Parathyroid adenoma (tissue), 2 donors: ENCODE results near the gene EGFLAM.
A peak's percentile ranks its signal among the peaks of the same experiment; 100 is the strongest.

Experiments used
- H2AFZ ChIP-seq: fragments of 300-600 bp; sonication (generic); one replicate; pipeline ENCODE4 v1.7.0; 2017; ENCODE audit warnings: antibody characterized with exemption, mild to moderate bottlenecking
- H3K27ac ChIP-seq: fragments of 300-600 bp; sonication (generic); one replicate; pipeline ENCODE4 v1.7.0; 2017
- H3K27me3 ChIP-seq: fragments of 300-600 bp; sonication (generic); one replicate; pipeline ENCODE4 v1.7.0; 2017; ENCODE audit warnings: low read length; ENCODE audit not compliant: control insufficient read depth, insufficient read depth
- H3K36me3 ChIP-seq: fragments of 300-600 bp; sonication (generic); one replicate; pipeline ENCODE4 v1.7.0; 2017; ENCODE audit warnings: low read length; ENCODE audit not compliant: control insufficient read depth, insufficient read depth
- H3K4me1 ChIP-seq: fragments of 300-600 bp; sonication (generic); one replicate; pipeline ENCODE4 v1.7.0; 2017; ENCODE audit warnings: control low read depth
- H3K4me2 ChIP-seq: fragments of 300-600 bp; sonication (generic); one replicate; pipeline ENCODE4 v1.7.0; 2017; ENCODE audit warnings: low read length
- H3K4me3 ChIP-seq: fragments of 300-600 bp; sonication (generic); one replicate; pipeline ENCODE4 v1.7.0; 2017; ENCODE audit warnings: low read depth, low read length
- H3K79me2 ChIP-seq: fragments of 300-600 bp; sonication (generic); one replicate; pipeline ENCODE4 v1.7.0; 2017; ENCODE audit warnings: control low read depth
- H3K9ac ChIP-seq: fragments of 300-600 bp; sonication (generic); one replicate; pipeline ENCODE4 v1.7.0; 2017; ENCODE audit warnings: mild to moderate bottlenecking
- H3K9me3 ChIP-seq: fragments of 300-600 bp; sonication (generic); one replicate; pipeline ENCODE4 v1.7.0; 2017; ENCODE audit warnings: low read length; ENCODE audit not compliant: control insufficient read depth
- CTCF ChIP-seq: fragments of 300-600 bp; sonication (generic); IDR thresholded peaks from one replicate; pipeline ENCODE4 v1.7.0; 2017; ENCODE audit warnings: antibody characterized with exemption, mild to moderate bottlenecking
- donor health status: primary hyperparathyroidism.

Gene EGFLAM

DNA sequence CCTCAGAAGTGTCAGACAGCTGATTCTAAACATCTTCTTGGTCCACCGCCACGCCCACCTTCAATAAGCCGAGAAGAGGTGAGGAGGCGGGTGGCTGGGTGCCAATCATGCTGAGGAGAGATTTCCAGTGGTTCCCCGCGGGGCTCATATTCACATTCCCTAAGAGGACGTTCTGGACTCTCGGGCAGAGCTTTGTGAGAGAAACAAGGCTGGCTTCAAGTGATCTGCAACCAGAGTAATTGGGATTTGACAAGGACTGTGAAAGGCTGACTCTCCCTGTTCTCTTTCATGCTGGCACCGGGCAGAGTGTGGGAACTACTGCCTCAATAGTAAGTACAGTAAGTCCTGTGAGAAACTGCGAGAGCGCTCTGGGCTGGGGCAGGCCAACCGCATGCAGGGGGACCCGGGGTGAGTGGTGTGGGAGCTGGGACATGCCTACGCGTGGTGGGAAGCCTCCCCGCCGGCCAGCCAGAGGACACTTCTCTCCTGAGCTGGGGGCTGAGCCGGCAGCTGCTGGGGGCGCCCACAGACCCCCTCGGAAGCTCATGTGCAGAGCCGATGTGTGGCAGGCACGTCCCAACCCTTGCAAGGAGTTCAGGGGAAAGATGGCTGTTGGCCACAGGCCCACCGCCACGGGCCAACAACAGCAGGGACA is 187.1 kb downstream of the EGFLAM start:
- Histone ChIP-seq H3K27me3 (no peaks in the 10 kb centered on the region), H3K79me2 (no peaks in the 10 kb centered on the region), H3K4me3 (no peak overlapping the region), H3K9me3 (no peaks in the 10 kb centered on the region), H3K27ac (peak overlapping the region; percentile 29), H3K4me1 (no peaks in the 10 kb centered on the region), H2AFZ (no peak overlapping the region), H3K36me3 (no peaks in the 10 kb centered on the region), H3K4me2 (no peak overlapping the region), H3K9ac (no peak overlapping the region)
- TF ChIP-seq CTCF, result no peak

DNA sequence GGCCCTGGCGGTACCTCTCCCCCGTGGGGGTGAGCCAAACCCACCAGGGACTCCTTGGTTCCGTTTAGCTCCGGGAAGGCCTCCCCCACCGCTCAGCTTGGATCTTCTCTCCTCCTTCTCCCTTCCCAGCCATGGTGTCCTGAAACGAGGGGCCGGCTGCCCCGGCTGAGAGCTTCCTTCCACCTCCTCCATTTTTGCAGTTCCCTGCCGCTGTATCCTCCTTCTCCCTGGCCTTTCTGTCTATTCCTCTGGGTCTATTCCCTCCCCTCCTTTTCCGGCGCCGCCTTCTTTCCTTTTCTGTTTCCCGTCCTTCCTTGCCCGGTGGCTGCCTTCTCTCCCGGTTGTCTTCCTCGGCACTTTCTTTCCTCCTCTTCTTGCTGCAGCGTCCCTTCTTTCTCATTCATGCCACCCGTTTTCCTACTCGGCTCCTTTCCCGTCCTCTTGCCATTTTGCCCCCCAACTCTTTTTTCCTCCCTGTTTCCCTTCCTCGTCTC is 187.7 kb downstream of the EGFLAM start:
- peak overlapping the region; percentile 40 for H3K27ac ChIP-seq
- no peaks in the 10 kb centered on the region for H3K27me3 ChIP-seq
- no peaks in the 10 kb centered on the region for H3K4me1 ChIP-seq
- no peak for TF ChIP-seq CTCF
- H3K9me3 ChIP-seq, result no peaks in the 10 kb centered on the region
- no peak overlapping the region for H3K4me3 ChIP-seq
- no peaks in the 10 kb centered on the region for H3K36me3 ChIP-seq
- no peak overlapping the region for H3K4me2 ChIP-seq
- no peak overlapping the region for H3K9ac ChIP-seq
- H2AFZ ChIP-seq, result no peak overlapping the region
- no peaks in the 10 kb centered on the region for H3K79me2 ChIP-seq

- no peak overlapping the region for H3K4me3 ChIP-seq
- H2AFZ ChIP-seq, result no peak overlapping the region
- H3K27me3 ChIP-seq, result no peaks in the 10 kb centered on the region
- H3K79me2 ChIP-seq, result no peaks in the 10 kb centered on the region
- no peak overlapping the region for H3K27ac ChIP-seq
- H3K9ac ChIP-seq, result no peak overlapping the region
- no peaks in the 10 kb centered on the region for H3K36me3 ChIP-seq
- no peaks in the 10 kb centered on the region for H3K9me3 ChIP-seq
- TF ChIP-seq CTCF, result no peak
- H3K4me2 ChIP-seq, result no peak overlapping the region
- no peaks in the 10 kb centered on the region for H3K4me1 ChIP-seq
Observed at GRCh38 chr5:38447056-38447455, 188.7 kb downstream of the EGFLAM start.

DNA sequence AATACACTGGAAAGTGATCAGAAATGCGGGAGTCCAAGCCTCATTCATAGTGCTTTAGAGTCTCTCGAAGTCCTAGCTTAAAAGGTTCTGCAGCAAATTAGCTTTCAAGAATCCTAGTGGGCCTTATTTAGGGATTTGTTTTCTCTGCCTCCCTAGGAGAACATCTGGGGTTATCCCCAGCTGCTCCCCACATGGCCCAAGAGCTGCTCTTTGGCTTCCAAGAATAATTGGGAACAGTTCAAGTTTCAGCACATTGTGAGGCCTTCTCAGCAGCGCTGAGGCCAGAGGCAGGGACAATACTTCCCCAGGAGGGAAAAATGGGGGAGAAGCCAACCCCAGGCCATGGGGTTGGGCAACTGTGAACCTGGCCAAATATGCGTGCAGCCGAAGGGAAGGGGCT is 189.4 kb downstream of the EGFLAM start:
- Histone ChIP-seq H3K79me2 (no peaks in the 10 kb centered on the region), H3K36me3 (no peaks in the 10 kb centered on the region), H3K27me3 (no peaks in the 10 kb centered on the region), H3K4me2 (no peak overlapping the region), H3K4me1 (no peaks in the 10 kb centered on the region), H2AFZ (no peak overlapping the region), H3K9ac (no peak overlapping the region), H3K27ac (no peak overlapping the region), H3K9me3 (no peaks in the 10 kb centered on the region), H3K4me3 (no peak overlapping the region)
- no peak for TF ChIP-seq CTCF
